ENCODE measurements around the gene C15orf61.

C15orf61 gene

GRCh38 chr15:67548236-67548852 lies 27.4 kb downstream of the C15orf61 start:
- DNase-seq (ENCODE audit: extremely low spot score, insufficient read length, low read depth), result no peak
- no peak for FAIRE-seq

GRCh38 chr15:67548862-67549651 lies 28.1 kb downstream of the C15orf61 start:
- no peak for FAIRE-seq
- DNase-seq (ENCODE audit: extremely low spot score, insufficient read length, low read depth), result no peak

DNA sequence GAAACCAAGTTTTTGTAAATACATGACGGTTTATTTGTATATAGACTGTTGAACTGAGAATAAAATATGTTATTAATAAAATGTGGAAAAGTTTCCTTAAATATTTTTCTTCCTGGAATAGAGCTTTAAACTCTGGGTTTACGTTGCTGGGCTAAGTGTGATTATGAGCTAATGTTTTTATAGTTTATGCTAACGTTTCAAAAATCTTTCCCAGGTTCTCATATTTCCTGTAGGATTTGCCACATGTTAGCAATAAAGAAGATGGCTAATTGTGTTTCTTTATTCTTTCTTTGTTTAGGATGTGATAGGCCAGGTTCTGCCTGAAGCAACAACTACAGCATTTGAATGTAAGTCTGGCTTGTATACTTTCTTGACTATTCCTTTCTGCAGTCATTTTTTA lies 28.8 kb downstream of the C15orf61 start:
- DNase-seq (ENCODE audit: extremely low spot score, insufficient read length, low read depth), result no peak
- FAIRE-seq, result no peak

GRCh38 chr15:67550522-67550921 lies 29.6 kb downstream of the C15orf61 start:
- no peak for DNase-seq (ENCODE audit: extremely low spot score, insufficient read length, low read depth)

GRCh38 chr15:67551207-67551743 lies 30.3 kb downstream of the C15orf61 start:
- no peak for FAIRE-seq

More at GRCh38 chr15:67550522-67550921, 29.6 kb downstream of the C15orf61 start:
- FAIRE-seq, result no peak

GRCh38 chr15:67554580-67554979 lies 33.6 kb downstream of the C15orf61 start:
- DNase-seq (ENCODE audit: extremely low spot score, insufficient read length, low read depth) (no peak), FAIRE-seq (no peak)

More at GRCh38 chr15:67551207-67551743, 30.3 kb downstream of the C15orf61 start:
- DNase-seq (ENCODE audit: extremely low spot score, insufficient read length, low read depth), result no peak

DNA sequence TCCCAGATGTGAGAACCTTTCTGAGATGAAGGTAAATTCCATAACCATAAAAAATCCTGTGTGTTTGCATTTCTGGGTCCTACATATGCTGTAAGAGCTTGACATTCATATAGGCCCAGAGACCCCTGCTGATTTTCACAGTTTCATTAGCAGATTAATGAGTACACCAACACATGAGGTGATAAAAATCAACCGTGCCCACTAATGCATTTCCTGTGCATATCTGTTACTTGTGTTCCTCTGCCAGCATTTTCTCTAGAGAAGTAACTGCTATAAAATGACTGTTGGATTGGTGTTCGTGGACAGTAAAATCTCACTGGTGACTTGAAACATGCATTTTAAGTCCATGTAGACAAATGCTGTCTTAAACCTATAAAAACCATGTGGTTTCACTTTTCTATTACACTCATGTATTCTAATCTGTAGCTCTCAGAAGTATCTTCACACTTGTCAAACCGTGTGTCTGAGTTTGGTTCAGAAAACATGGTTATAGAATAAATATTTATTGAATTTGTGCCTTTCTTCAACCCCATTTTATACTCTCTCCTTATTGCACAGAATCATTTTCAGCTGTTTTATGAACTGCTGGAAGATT lies 36.1 kb downstream of the C15orf61 start:
- DNase-seq (ENCODE audit: extremely low spot score, insufficient read length, low read depth) (no peak), FAIRE-seq (no peak)

GRCh38 chr15:67558502-67558901 lies 37.6 kb downstream of the C15orf61 start:
- DNase-seq (ENCODE audit: extremely low spot score, insufficient read length, low read depth), result no peak
- FAIRE-seq, result no peak

DNA sequence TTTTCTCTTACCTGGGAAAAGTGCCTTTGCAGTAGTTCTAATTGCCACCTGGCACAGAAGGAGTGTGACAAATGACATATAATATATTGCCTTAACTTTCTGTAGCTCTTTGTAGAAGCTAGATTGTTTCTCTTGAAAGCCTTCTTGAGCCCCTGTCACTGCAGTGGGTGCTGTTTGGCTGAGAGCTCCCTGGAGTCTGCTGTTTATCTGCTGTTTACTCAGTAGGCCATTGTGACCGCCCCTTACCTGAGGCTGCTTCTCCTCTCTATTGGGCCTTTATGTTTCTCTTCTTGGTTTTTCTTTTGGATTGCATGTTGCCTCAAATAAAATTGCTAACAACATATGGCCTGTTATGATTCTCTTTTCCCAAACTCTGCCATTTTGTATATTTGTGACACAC lies 38.2 kb downstream of the C15orf61 start:
- FAIRE-seq, result no peak

GRCh38 chr15:67559576-67559975 lies 38.6 kb downstream of the C15orf61 start:
- FAIRE-seq, result no peak
- no peak for DNase-seq (ENCODE audit: extremely low spot score, insufficient read length, low read depth)

More for the DNA sequence above, 38.2 kb downstream of the C15orf61 start:
- no peak for DNase-seq (ENCODE audit: extremely low spot score, insufficient read length, low read depth)

DNA sequence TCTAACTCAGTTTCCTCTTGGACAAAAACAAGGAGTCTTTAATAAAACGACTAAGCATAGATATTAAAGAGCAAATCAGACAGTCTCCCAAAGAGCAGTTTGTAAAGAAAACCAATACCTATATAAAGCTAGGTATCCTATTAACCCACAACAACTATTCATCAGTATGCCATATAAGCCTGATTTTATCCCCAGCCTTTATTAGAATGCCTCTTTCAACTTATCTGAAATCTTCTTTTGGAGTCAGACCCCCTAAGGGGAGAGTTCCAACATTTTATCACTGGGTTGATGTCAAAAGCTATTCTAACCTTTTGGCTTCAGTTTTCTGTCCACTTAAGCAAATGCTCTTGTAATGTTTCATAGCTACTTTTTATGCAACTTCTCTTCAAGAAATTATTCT lies 39.4 kb downstream of the C15orf61 start:
- DNase-seq (ENCODE audit: extremely low spot score, insufficient read length, low read depth) (no peak), FAIRE-seq (no peak)

DNA sequence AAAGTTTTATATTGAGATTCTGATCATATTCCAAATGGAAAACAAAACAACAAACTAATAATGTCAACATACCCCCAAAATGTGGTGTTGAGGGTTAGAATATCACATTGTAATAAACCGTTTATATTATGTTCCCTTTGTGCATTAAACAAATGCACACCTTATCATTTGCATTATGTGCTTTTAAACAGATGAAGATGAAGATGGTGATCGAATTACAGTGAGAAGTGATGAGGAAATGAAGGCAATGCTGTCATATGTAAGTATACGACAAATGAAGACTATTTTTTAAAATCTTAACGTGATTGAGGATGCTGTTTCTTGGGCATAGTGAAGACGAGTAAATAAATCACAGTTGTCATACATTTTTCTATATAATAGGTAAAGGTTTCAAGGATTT lies 42.2 kb downstream of the C15orf61 start:
- no peak for FAIRE-seq

DNA sequence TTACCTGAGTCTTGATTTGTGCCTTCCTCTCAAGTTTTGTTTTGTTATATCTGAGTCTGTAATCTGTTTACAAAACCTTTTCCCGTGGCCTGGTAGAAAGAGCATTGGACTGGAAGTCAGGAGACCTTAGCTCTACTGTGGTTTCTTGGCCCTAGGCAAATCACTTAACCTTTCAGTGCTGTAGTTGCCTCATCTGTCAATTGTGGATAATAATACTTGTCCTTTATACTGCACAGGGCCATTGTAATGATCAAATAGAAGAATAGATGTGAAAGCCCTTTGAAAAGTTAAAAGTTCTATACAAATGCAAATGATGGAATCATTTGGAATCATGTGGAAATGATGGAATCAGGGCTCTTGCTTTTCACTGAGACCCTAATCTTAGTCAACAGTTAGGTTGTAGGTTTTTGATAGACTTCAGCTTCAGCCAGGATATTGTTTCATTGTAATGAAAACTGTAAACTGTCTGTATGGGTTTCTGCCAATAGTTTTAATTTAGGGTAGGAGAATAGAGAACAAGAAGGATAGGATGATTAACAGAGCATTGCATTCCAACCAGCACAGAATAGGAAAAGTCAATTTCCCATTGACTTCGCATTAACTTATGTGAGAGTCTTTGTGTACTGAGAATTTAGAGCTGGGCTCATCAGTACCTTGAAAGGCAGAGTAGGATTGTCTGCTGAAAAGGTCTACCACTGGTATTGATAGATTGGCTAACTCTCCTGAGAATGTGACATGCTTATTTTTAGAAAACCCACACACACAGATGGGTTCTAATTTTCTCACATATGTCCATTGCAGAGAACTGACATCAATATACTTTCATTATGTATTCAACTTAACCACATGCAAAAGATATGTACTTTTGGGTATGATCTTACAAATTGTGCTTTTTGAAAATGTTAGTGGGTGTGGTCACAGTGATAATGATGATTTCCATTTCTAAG lies 43.4 kb downstream of the C15orf61 start:
- FAIRE-seq (peak; percentile 95), DNase-seq (ENCODE audit: extremely low spot score, insufficient read length, low read depth) (peak; percentile 26)

More for the DNA sequence above, 42.2 kb downstream of the C15orf61 start:
- DNase-seq (ENCODE audit: extremely low spot score, insufficient read length, low read depth), result no peak

DNA sequence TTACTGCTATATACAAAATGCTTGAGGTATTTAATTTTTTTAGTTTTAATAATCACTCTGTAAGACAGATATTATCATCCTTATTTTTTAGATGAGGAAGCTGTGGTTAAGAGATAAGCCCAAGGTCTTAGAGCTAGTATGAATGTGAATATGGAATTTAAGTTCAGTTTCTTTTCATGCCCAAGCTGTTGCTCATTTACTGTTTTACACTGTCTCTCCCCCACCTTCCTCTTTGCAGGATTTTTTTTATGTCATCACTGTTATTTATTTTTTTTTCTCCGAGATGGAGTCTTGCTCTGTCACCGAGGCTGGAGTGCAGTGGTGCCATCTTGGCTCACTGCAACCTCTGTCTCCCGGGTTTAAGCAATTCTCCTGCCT lies 44.0 kb downstream of the C15orf61 start:
- no peak for FAIRE-seq
- no peak for DNase-seq (ENCODE audit: extremely low spot score, insufficient read length, low read depth)

- DNase-seq (ENCODE audit: extremely low spot score, insufficient read length, low read depth) (no peak), FAIRE-seq (no peak)
Measured at GRCh38 chr15:67569668-67570067, 48.7 kb downstream of the C15orf61 start.

DNA sequence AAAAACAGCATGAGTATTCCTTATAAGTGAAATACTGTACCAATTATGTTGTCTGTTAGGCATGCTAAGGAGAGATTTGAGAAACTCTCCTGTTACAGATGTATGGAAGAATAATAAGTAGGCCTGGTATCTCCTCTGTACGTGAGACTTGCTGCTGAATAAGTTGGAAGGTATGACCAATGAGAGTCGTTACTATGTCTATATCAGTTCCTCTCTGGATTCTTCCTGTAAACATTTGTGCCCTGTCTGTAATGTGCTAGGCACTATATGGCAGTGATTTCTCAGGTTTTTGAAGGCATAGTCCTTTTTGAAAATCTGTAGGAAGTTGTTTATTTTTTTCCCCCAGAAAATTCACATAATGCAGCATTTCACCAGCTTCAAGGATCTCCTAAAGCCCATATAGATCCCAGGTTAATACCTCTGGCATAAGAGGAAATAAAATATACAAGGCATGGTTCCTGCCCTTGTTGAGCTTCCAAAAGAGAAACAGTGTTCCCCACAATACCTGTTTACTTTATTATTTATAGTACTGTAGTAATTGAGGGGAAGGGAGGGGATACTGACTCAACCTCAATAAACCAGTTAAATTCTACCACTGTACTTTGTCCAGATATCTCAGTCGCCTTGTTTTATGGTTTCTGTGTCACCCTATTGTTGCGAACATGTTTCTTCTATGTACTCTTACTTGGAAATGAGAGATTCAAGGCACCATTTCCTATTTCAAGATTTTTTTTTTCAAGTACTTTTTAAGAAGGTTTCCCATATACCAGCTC lies 50.1 kb downstream of the C15orf61 start:
- DNase-seq (ENCODE audit: extremely low spot score, insufficient read length, low read depth) (no peak), FAIRE-seq (no peak)

DNA sequence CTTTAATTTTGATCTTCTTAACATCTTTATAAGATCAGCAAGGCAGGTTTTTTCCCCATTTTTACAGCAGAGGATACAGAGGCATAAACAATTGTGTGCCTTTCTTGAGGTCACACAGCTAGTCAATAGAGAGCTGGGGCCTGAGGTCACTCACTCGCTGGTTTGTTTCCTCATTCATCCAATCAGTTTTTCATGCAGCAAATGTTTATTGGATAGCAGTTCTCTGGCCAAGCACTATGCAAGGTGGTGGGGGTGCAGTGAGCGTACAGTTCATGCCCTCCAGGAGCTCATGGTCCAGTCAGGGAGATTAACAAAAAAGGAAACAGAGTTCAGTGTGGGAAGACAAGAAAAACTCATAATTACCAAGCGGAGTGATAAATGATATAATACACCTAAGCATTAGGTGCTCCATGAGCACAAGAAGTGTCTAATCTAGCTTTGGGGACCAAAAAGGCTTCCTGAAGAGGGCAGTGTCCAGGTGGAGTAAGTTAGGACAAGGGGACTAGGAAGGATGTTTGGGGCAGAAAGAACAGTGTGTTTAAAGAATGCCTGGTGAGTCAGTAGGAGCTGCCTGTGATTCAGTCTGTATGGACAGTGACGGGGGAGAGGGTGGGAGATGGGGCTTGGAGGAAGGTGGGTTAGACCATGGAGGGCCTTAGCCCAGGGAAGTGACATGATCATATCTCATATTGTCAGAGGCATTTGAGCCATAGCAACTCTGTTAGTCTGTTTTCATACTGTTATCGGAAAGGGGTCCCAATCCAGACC lies 50.9 kb downstream of the C15orf61 start:
- FAIRE-seq (no peak), DNase-seq (ENCODE audit: extremely low spot score, insufficient read length, low read depth) (no peak)

- DNase-seq (ENCODE audit: extremely low spot score, insufficient read length, low read depth), result no peak
- no peak for FAIRE-seq
Measured at GRCh38 chr15:67573194-67573593, 52.3 kb downstream of the C15orf61 start.
